ENCODE results near the gene HPGD.
"Not testable (repeated sequence)": the region's sequence is repeated elsewhere in the genome, so short reads cannot be mapped to it uniquely, and the experiment has no call there.

HPGD gene

DNA sequence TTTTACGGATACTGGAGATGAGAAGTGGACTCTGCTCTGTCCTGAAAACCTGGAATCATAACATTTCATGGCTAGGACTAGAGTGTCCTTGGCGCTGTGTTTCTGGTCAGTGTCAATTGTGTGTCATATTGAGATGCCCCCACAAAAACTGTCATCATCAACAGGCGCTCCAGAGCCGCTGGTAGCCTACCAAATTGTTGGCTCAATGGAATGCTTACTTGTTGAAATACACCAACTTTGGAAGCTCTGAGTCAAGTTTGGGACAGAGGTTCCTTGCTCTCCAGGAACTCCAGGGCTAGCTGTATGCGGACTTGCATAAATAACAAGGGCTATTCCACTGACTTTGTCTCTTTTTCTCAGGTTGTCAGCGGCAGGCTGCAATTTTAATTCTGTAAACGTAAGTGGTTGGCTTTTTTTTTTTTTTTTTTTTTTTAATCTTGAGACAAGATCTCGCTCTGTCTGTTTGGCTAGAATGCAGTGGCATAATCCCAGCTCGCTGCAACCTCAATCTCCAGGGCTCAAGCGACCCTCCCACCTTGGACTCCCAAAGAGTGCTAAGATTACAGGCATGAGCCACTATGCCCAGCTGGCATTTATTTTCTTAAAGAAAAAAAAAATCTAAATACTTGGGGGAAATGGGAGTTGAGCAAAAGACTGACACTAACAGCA lies 871 bp upstream of the HPGD start:
- DNase-seq = no peak

DNA sequence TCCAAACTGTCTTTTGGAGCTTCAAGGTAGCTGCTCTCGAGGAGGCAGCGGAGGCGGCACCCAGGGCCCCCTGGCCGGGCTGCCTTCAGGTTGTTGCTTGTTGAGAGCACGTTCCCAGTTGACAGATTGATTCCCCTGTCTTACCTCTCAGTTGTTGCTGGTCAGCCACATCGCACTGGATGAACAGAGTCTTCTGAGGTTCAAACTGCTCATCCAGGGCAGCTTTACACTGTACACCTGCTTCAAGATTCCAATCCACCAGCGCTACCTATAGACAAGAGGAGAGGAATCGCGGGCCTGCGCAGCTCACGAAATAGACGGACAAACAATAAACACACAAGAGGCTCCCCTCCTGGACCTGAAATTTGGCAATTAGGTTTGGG lies 497 bp downstream of the HPGD start:
- no peak for DNase-seq

- no peak for DNase-seq
Observed at GRCh38 chr4:174520660-174521059, 1.6 kb downstream of the HPGD start.

GRCh38 chr4:174517502-174518445 lies 4.5 kb downstream of the HPGD start:
- no peak for DNase-seq

GRCh38 chr4:174516794-174517193 lies 5.5 kb downstream of the HPGD start:
- no peak for DNase-seq

- no peak for DNase-seq
Observed at GRCh38 chr4:174516345-174516744, 5.9 kb downstream of the HPGD start.

- no peak for DNase-seq
Observed at GRCh38 chr4:174512745-174513144, 9.5 kb downstream of the HPGD start.

DNA sequence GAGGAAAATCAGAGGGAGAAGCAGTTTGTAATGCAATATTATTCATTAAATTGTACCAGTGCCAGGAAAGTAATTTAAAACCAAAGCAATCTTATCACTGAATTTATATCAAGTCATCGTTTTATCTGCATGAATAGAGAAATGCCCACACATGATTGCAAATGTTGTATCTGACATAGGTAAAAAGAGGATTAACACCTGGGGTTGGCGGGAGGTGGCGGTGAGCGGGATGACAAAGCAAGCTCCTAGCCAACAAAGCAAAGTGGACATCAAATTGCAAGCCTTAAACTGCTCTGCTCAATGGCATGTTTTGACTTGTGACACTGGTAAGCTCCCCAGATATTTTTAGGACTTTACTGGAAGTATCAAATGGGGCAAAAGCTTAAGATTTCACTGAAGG lies 16.4 kb downstream of the HPGD start:
- DNase-seq = no peak

GRCh38 chr4:174505007-174505406 lies 17.3 kb downstream of the HPGD start:
- no peak for DNase-seq

- no peak for DNase-seq
Observed at GRCh38 chr4:174503079-174503715, 19.1 kb downstream of the HPGD start.

GRCh38 chr4:174496631-174497432 lies 25.5 kb downstream of the HPGD start:
- no peak for DNase-seq

- no peak for DNase-seq
Observed at GRCh38 chr4:174495626-174496025, 26.7 kb downstream of the HPGD start.

DNA sequence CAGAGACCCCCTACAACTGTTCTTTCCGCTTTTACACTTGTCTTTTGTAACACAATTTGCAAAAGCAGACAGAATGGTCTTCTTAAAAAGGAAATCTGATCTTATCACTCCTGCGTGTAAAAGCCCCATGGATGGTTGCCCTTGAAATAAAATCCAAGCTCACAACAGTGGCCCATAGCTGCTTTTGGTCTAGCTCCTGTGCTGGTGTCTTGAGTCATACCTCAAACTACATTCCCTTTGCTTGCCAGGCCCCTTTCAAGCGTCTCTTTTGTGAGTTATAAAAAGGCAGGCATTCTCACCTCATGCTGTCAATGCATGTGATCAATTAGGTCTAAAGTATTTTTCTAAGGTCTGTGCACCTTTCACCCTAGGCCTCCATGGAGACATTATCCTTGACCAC lies 27.6 kb downstream of the HPGD start:
- no peak for DNase-seq

DNA sequence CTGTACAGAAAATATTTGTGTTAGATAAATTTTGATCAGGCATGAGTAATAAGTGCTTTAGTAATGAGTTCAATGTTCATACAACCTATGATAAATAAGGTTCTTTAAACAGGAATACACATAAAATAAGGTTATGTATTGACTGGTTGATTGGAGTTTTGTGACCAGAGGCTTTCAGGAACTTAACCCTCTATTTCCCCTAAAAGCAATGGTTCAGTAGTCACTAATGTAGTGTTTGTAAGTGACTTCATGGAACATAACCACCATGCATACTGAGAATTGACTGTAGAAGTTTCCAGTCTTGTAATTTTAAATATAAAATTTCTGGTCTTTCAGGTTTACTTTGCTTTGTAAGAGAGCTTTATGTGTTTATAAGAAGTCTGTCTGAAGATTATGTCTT lies 28.1 kb downstream of the HPGD start:
- no peak for DNase-seq

DNA sequence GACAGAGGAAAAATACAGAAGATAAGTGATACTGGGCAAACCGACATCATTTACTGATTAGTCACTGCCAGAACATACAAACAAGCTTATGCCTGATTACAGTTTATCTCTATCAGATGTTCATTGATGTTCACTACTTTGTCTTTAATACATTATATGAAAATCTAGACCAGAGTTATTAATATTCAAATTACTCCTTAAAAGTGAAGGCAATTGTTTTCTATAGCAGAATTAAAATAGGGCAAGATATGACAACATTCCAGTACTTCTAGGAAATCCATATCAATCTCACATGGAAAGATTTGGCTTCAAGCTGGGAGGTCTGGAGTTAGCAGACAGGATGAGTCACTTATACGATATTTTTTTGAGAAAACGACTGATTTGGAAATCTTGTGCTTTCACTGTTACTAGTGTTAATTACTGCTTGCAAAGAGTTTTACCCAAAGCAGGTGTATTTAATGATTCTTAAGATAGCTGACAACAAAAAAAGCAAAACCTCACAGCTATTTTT lies 31.8 kb downstream of the HPGD start:
- DNase-seq = no peak

- DNase-seq = not testable (repeated sequence)
Observed at GRCh38 chr4:174488368-174488767, 33.9 kb downstream of the HPGD start.

DNA sequence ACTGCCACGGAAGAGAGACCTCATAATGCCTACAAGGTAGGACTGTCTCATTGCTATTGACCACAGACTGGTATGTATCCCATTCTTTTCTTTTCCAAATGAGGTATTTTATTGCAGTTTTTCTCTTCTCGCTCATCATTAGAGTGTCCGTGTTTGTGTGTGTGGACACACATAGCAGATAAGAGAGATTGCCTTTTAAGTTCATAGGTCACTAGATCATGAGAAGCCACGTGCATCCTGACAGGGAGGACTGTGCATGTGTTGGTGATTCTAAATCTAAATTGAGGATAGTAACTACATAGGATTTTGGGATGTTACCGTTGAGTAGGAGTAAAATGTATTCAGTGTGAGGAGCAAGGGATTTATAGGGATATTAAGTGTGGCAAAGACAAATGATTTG lies 37.3 kb downstream of the HPGD start:
- no peak for DNase-seq

DNA sequence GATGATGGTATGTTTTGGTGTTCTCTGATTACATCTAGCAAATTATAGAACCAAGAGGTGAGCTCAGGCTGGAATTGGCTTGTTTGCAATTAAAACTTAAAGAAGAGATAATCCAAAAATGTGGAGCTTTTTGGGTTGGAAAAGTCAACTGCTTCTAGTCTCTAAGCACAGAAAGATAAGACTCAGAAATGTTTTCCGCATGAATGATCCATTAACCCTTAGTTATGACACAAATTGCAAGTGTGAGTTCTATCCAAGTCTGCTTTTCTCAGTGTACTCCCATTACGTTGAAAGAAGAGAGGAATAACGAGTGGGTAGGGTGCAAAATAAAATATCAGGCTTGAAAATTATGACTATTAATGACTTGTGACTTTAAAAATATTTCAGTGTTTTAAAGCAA lies 38.5 kb downstream of the HPGD start:
- no peak for DNase-seq

DNA sequence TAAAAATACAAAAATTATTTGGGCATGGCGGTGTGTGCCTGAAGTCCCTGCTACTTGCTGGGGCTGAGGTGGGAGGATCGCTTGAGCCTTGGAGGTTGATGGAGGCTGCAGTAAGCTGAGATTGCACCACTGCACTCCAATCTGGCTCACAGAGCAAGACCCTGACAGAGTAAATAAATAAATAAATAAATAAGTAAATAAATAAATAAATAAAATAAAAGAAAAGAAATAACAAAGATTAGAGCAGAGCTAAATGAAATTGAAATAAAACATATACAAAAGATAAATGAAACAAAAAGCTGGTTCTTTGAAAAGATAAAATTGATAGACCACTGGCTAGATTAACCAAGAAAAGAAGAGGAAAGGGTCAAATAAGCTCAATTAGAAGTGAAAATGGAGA lies 43.1 kb downstream of the HPGD start:
- DNase-seq = no peak

- no peak for DNase-seq
Observed at GRCh38 chr4:174475528-174475927, 46.8 kb downstream of the HPGD start.

DNA sequence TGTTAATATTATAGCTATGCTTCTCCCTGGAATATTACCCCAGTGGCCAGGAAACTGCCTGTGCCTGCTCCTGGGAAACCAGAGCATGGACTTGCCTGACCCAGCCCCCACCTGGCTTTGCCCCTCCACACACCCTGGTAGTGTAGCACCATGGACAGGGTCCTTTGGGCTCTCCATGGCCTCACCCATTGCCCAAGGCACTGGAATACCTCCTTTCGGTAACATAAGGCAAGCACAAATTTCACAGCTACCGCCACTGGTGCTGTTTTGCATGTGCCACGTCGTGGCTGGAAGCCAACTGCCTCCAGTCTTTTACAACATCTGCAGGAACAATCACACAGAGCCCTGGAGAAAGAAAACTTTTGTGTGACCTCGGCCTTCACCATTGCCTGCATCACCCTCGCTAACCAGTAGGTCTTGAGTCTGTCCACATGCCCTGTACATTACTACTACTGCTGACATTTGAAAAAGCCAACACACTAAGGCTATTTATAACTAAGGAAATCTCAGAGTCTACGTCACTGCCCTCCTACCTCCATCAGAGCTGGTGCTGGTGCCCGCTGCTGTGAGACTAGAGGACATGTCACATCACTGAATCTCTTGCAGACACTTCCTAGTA lies 47.7 kb downstream of the HPGD start:
- DNase-seq = no peak

DNA sequence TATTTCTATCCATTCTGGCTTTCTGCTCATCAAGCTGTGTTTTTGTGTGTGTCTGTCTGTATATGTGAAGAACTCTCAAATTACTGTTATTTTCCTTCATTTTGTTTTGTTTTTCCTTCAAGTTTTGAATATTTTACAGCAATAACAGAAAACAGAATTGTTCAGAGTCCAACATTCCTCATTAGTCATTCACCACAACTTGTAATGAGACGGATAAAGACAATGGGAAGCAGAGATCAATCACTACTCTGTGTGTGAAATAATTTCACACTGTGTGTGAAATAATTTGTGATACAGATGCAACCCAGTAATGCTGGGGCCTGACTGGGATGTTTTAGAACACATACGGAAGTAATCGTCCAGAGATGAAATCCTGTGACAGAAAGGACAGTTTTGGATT lies 55.2 kb downstream of the HPGD start:
- no peak for DNase-seq

Measured in SIG-M5 (cell line).